Lung (tissue), 12 donors: ENCODE measurements around the gene SOAT2. TPM values are rescaled to one million over a fixed set of nuclear protein-coding genes. Genes with fewer than 3 reads are reported as not detected.

Experiments used
- ATAC-seq: fragments of 200-7000 bp; cut with Tn5 transposase; one replicate; pipeline ENCODE4 v1.9.1; 2020; ENCODE audit warnings: moderate number of reproducible peaks; ENCODE audit not compliant: insufficient read depth, low FRiP score
- DNase-seq, 3 donors: peaks; one replicate each; pipeline ENCODE4 v3.0.0-alpha.2; 2013 to 2017
- H3K27ac ChIP-seq, 2 donors: one replicate each; pipeline ENCODE4 v1.5.1; 2013; ENCODE audit warnings: mild to moderate bottlenecking in 2 of 2, moderate library complexity in 2 of 2, control low read depth in 1 of 2, inconsistent platforms in 1 of 2, low read depth in 1 of 2, low read length in 1 of 2
- H3K27me3 ChIP-seq, 3 donors: one replicate each; pipeline ENCODE4 v1.5.1; 2013; ENCODE audit warnings: low read length in 2 of 3; ENCODE audit not compliant: control insufficient read depth in 3 of 3, insufficient read depth in 3 of 3
- H3K36me3 ChIP-seq, 4 donors: one replicate each; pipeline ENCODE4 v1.5.1; 2013; ENCODE audit warnings: low read length in 4 of 4, mild to moderate bottlenecking in 1 of 4, moderate library complexity in 1 of 4; ENCODE audit not compliant: control insufficient read depth in 4 of 4, insufficient read depth in 4 of 4
- H3K4me1 ChIP-seq, 5 donors: one replicate each; pipeline ENCODE4 v1.5.1; 2013; ENCODE audit warnings: low read length in 5 of 5, mild to moderate bottlenecking in 2 of 5, moderate library complexity in 1 of 5; ENCODE audit not compliant: control insufficient read depth in 5 of 5, insufficient read depth in 5 of 5
- H3K4me3 ChIP-seq: one replicate; pipeline ENCODE4 v1.5.1; 2013; ENCODE audit warnings: mild to moderate bottlenecking, control low read depth, moderate library complexity
- H3K9ac ChIP-seq, 2 donors: one replicate each; pipeline ENCODE4 v1.5.1; 2013; ENCODE audit warnings: low read length in 2 of 2, control low read depth in 1 of 2; ENCODE audit not compliant: insufficient read depth in 1 of 2
- H3K9me3 ChIP-seq, 4 donors: one replicate each; pipeline ENCODE4 v1.5.1; 2013; ENCODE audit warnings: low read length in 3 of 4, mild to moderate bottlenecking in 1 of 4, moderate library complexity in 1 of 4; ENCODE audit not compliant: control insufficient read depth in 4 of 4, insufficient read depth in 3 of 4
- WGBS, 2 donors: extraction: QIAGEN DNeasy Blood & Tissue Kit; methylation state at CpG; one replicate each; pipeline ENCODE4 v1.1.7; 2013; 5-methylcytosine and 5-hydroxymethylcytosine counted together
- polyA plus RNA-seq, 2 donors: library from polyadenylated mRNA; stranded (reverse); fragments of 200-250 nt; gene quantifications; one replicate each; pipeline ENCODE4 v1.2.1, GENCODE V29; 2013
- total RNA-seq, 2 donors: library from RNA; depleted of rRNA in 1 of 2; stranded (reverse); fragments of >200 nt in 1 of 2; gene quantifications; one replicate each; pipeline ENCODE4 v1.2.1, GENCODE V29; 2014 to 2021
- TF ChIP-seq, protein P1 (sequence below): IDR thresholded peaks from 2 replicates; pipeline ENCODE4 v1.5.1; 2012; ENCODE audit warnings: mild to moderate bottlenecking; ENCODE audit errors: control extremely low read depth, extremely low read depth
- donor health status: control.
- donor health status: control.
- donor health status: Bipolar disorder and iron deficiency.
- donor health status: healthy.
- donor health status: DM: yes; HTN: yes; CAD: no.

SOAT2 gene
- total and polyA plus RNA-seq, 4 donors: 0.06 to 0.21 (median 0.10) TPM; not detected in 1

- Histone ChIP-seq H3K27ac (no peak overlapping the region), H3K4me3 (no peak overlapping the region), H3K9ac (no peak overlapping the region), H3K27me3 (no peaks in the 10 kb centered on the region), H3K9me3 (no peaks in the 10 kb centered on the region), H3K4me1 (peaks cover 8 to 25% (median 17%) of the 10 kb centered on the region in 5 donors), H3K36me3 (peaks cover 0 to 45% (median 15%) of the 10 kb centered on the region in 4 donors)
- WGBS, 2 donors: 90 to 91% methylated on average over 13 of the region's 13 CpGs
- no peak for DNase-seq
- TF ChIP-seq, protein P1, sequence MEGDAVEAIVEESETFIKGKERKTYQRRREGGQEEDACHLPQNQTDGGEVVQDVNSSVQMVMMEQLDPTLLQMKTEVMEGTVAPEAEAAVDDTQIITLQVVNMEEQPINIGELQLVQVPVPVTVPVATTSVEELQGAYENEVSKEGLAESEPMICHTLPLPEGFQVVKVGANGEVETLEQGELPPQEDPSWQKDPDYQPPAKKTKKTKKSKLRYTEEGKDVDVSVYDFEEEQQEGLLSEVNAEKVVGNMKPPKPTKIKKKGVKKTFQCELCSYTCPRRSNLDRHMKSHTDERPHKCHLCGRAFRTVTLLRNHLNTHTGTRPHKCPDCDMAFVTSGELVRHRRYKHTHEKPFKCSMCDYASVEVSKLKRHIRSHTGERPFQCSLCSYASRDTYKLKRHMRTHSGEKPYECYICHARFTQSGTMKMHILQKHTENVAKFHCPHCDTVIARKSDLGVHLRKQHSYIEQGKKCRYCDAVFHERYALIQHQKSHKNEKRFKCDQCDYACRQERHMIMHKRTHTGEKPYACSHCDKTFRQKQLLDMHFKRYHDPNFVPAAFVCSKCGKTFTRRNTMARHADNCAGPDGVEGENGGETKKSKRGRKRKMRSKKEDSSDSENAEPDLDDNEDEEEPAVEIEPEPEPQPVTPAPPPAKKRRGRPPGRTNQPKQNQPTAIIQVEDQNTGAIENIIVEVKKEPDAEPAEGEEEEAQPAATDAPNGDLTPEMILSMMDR: no peak
- ATAC-seq: no peak
Measured at GRCh38 chr12:53067993-53068770, 35.1 kb upstream of the SOAT2 start.

- ATAC-seq (no peak), DNase-seq (no peak)
- TF ChIP-seq, protein P1: no peak
- Histone ChIP-seq H3K4me3 (no peak overlapping the region), H3K36me3 (peaks cover 0 to 41% (median 15%) of the 10 kb centered on the region in 4 donors), H3K4me1 (peaks cover 8 to 28% (median 21%) of the 10 kb centered on the region in 5 donors), H3K27ac (no peak overlapping the region), H3K27me3 (no peaks in the 10 kb centered on the region), H3K9ac (no peak overlapping the region), H3K9me3 (no peaks in the 10 kb centered on the region)
- WGBS, 2 donors: 85 to 86% methylated on average over 15 of the region's 15 CpGs
Measured at GRCh38 chr12:53068811-53069585, 34.3 kb upstream of the SOAT2 start.

DNA sequence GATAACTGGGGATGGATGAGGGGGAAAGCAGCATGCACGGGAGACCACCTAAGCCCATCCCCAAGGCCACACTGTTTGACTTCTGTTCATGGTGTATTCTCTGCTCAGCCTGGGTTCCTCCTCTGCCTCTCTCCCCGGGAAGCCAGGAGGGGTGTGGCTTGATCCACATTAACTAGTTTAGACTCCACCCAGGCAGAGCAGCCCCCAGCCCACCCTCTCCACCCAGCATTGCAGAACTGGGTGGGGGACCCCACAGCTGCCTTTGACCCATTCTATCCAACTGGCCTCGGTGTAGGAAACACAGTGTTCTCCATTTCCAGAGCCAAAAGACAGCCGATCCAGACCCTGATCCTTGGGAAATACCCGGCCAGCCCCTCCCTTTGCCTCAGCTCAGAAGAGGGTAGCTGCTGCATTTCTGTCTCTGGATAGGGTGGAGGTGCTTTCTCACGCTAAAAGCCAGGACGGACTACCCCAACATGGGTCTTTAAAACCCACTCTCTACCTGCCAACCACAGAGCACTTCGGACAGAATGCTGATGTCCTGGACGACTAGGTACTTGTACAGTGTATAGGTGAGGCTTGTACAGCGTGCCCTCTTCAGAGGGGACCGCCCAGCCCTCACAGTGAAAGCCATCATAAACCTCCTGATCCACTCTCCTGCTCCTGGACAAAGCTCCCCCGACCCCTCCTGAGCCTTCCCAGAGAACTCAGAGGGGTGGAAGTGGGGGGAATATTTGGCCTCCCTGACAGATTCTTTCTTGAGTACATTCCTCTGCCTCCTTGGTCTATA, 33.5 kb upstream of the SOAT2 start:
- DNase-seq: no peak
- no peak overlapping the region for H3K4me3 ChIP-seq
- peaks cover 8 to 30% (median 22%) of the 10 kb centered on the region in 5 donors for H3K4me1 ChIP-seq
- H3K9ac ChIP-seq: no peak overlapping the region
- H3K9me3 ChIP-seq: no peaks in the 10 kb centered on the region
- WGBS, 2 donors: 67 to 90% methylated on average over 12 of the region's 12 CpGs
- ATAC-seq: no peak
- no peaks in the 10 kb centered on the region for H3K27me3 ChIP-seq
- TF ChIP-seq, protein P1: no peak
- peaks cover 6 to 41% (median 14%) of the 10 kb centered on the region in 4 donors for H3K36me3 ChIP-seq
- no peak overlapping the region for H3K27ac ChIP-seq
